ENCODE measurements around the gene MYOCOS. TPM values are rescaled to one million over a fixed set of nuclear protein-coding genes. Genes with fewer than 3 reads are reported as not detected.

The MYOCOS gene
- total and polyA plus RNA-seq, 9 of the 15 experiments (the other 6 are each of a cell fraction or from before 2014, with no cell fraction given) = 0.07 TPM; not detected in 7

DNA sequence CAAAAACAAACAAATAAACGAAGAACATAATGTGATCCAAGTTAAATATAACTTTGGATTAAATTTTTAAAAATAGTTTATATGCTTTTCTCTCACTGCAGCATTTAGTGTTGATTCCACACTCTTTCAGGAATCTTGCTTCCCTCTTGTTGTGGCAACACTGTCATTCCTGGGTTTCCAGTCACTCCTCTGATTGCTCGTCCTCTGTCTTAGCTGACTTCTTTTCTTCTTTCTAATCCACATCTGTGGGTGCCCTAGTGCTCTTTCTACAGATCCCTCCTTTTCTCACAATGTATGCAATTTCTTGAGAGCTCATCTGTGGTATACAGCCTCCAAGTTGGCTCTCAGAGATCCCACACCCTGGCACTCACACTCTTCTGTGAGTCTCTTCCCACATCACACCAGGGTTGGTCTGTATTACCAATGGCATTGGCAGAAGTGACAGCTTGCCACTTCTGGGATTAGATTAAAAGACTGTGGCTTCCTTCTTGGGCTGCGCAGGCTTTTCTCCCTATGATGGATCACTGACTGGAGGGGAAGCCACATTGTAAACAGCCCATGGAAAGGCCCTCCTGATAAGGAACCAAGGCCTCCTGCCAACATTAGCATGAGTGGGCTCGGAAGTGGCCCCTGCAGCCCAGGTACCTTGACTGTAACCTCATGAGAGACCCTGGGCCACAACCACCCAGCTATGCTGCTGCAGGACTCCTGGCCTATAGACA, 42.0 kb downstream of the MYOCOS start:
- POLR2A ChIA-PET = interaction anchor here (1.2 kb wide), 1 partner anchor 9 kb away, joined by 6 read pairs; no protein-coding TSS in a partner anchor
- Histone ChIP-seq H3K9me3 (replicated peaks; ENCODE audit: control insufficient read depth, insufficient read depth, low read depth, low read length) (no peaks in the 10 kb centered on the region), H3K27me3 (ENCODE audit: control insufficient read depth in 2 of 2, insufficient read depth in 2 of 2, low read length in 2 of 2) (peaks cover 12 to 27% of the 10 kb centered on the region in 2 experiments), H3K4me2 (ENCODE audit: insufficient read depth, low read length) (no peak overlapping the region), H3K4me1 (replicated peaks in 1 of 2; ENCODE audit: control insufficient read depth in 2 of 2, insufficient read depth in 2 of 2, low read length in 2 of 2) (no peaks in the 10 kb centered on the region), H3K79me2 (ENCODE audit: control insufficient read depth, insufficient read depth, low read length) (no peaks in the 10 kb centered on the region), H3K4me3 (no peak overlapping the region), H2AFZ (ENCODE audit: low read depth, low read length) (no peak overlapping the region), H3K9ac (ENCODE audit: insufficient read depth in 1 of 2, low read depth in 2 of 2, low read length in 2 of 2) (no peak overlapping the region), H3K9me1 (ENCODE audit: control insufficient read depth, insufficient read depth, low read length) (no peaks in the 10 kb centered on the region), H3K27ac (ENCODE audit: extremely low read depth, low read depth, low read length) (no peak overlapping the region), H3K36me3 (ENCODE audit: control insufficient read depth, insufficient read depth, low read length) (no peaks in the 10 kb centered on the region), H4K20me1 (replicated peaks; ENCODE audit: control insufficient read depth, insufficient read depth, low read length) (no peaks in the 10 kb centered on the region)
- intact Hi-C loops (cut with micrococcal nuclease) (no loop called here), in situ Hi-C loops (cut with MboI) (no loop called here)
- TF ChIP-seq ZNF551 (CRISPR knock-in tag; IDR thresholded peaks at IDR 0.05) (no peak), ZKSCAN3 (CRISPR knock-in tag; IDR thresholded peaks at IDR 0.05) (no peak), GABPB1 (CRISPR knock-in tag; IDR thresholded peaks at IDR 0.05) (no peak), LEF1 (IDR thresholded peaks at IDR 0.05) (no peak), MTA1 (IDR thresholded peaks at IDR 0.05; ENCODE audit: borderline replicate concordance) (no peak), CEBPG (CRISPR knock-in tag; IDR thresholded peaks at IDR 0.05) (no peak), CEBPG (tag; conservative IDR thresholded peaks at IDR 0.05 in 1 of 2, IDR thresholded peaks at IDR 0.05 in 1 of 2) (no peak), CHD1 (IDR thresholded peaks at IDR 0.05; ENCODE audit: low read length) (no peak), ATF1 (CRISPR knock-in tag; IDR thresholded peaks at IDR 0.05) (no peak), ATF1 (tag; IDR thresholded peaks at IDR 0.05) (no peak), SMAD1 (IDR thresholded peaks at IDR 0.05; ENCODE audit: low read depth, low read length, partially characterized antibody) (no peak)
- TF ChIP-seq, protein P1, sequence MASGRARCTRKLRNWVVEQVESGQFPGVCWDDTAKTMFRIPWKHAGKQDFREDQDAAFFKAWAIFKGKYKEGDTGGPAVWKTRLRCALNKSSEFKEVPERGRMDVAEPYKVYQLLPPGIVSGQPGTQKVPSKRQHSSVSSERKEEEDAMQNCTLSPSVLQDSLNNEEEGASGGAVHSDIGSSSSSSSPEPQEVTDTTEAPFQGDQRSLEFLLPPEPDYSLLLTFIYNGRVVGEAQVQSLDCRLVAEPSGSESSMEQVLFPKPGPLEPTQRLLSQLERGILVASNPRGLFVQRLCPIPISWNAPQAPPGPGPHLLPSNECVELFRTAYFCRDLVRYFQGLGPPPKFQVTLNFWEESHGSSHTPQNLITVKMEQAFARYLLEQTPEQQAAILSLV (tag; IDR thresholded peaks at IDR 0.05) = no peak
- TF ChIP-seq, protein P2, sequence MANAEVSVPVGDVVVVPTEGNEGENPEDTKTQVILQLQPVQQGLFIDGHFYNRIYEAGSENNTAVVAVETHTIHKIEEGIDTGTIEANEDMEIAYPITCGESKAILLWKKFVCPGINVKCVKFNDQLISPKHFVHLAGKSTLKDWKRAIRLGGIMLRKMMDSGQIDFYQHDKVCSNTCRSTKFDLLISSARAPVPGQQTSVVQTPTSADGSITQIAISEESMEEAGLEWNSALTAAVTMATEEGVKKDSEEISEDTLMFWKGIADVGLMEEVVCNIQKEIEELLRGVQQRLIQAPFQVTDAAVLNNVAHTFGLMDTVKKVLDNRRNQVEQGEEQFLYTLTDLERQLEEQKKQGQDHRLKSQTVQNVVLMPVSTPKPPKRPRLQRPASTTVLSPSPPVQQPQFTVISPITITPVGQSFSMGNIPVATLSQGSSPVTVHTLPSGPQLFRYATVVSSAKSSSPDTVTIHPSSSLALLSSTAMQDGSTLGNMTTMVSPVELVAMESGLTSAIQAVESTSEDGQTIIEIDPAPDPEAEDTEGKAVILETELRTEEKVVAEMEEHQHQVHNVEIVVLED (CRISPR knock-in tag; IDR thresholded peaks at IDR 0.05) = no peak
- TF ChIP-seq, protein P3, sequence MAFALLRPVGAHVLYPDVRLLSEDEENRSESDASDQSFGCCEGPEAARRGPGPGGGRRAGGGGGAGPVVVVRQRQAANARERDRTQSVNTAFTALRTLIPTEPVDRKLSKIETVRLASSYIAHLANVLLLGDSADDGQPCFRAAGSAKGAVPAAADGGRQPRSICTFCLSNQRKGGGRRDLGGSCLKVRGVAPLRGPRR (CRISPR knock-in tag; IDR thresholded peaks at IDR 0.05) = no peak
- no TSS peak for BruUV-seq (replicated peaks)
- no peak for DNase-seq (ENCODE audit: extremely low read depth in 1 of 4, low spot score in 3 of 4)
- no peak for FAIRE-seq
- WGBS (ENCODE audit: insufficient coverage, low coverage, missing lambda C conversion rate) = 0% methylated on average over 4 of the region's 4 CpGs
- ATAC-seq = no peak
- CTCF ChIA-PET (ENCODE audit: low intra/inter-chr PET ratio) = no interaction called here
